Breast epithelium (tissue), 4 donors: Measurements from ENCODE around the gene GPI. TPM values are rescaled to one million over a fixed set of nuclear protein-coding genes. Genes with fewer than 3 reads are reported as not detected.
"Not testable (repeated sequence)": the region's sequence is repeated elsewhere in the genome, so short reads cannot be mapped to it uniquely, and the experiment has no call there.

ENCODE experiments used
- DNase-seq, 2 donors: peaks; one replicate each; pipeline ENCODE4 v3.0.0-alpha.2; 2019; ENCODE audit warnings: low spot score in 2 of 2
- H3K27ac ChIP-seq, 2 donors: fragments of 200-600 bp; sonication (generic) in 1 of 2; one replicate each; pipeline ENCODE4 v1.5.1; 2016 to 2019; ENCODE audit warnings: mild to moderate bottlenecking in 1 of 2
- H3K27me3 ChIP-seq, 2 donors: fragments of 200-600 bp; sonication (generic) in 1 of 2; one replicate each; pipeline versions ENCODE4 v1.5.1 to v1.6.0; 2017 to 2019; ENCODE audit warnings: control low read depth in 1 of 2, mild to moderate bottlenecking in 1 of 2
- H3K36me3 ChIP-seq: fragments of 200-600 bp; one replicate; pipeline ENCODE4 v1.5.1; 2019
- H3K4me1 ChIP-seq, 2 donors: fragments of 200-600 bp; sonication (generic); one replicate each; pipeline ENCODE4 v1.5.1; 2016 to 2019; ENCODE audit warnings: control low read depth in 1 of 2
- H3K4me3 ChIP-seq, 3 donors: fragments of 200-600 bp; sonication (generic); 1 replicate in 2 of 3; 2 replicates in 1 of 3; pipeline ENCODE4 v1.5.1; 2016 to 2019; ENCODE audit warnings: mild to moderate bottlenecking in 3 of 3, moderate library complexity in 2 of 3
- H3K9me3 ChIP-seq, 2 donors: fragments of 200-600 bp; sonication (generic) in 1 of 2; one replicate each; pipeline ENCODE4 v1.5.1; 2016 to 2019; ENCODE audit warnings: control low read depth in 1 of 2
- CTCF ChIP-seq, 3 donors: fragments of 450-650 bp; IDR thresholded peaks; one replicate each; pipeline ENCODE4 v1.5.1; 2016 to 2017; ENCODE audit warnings: antibody characterized with exemption in 3 of 3, mild to moderate bottlenecking in 3 of 3, moderate library complexity in 3 of 3
- POLR2A ChIP-seq: fragments of 450-650 bp; IDR thresholded peaks from one replicate; pipeline ENCODE4 v1.6.1; 2016; ENCODE audit warnings: antibody characterized with exemption, mild to moderate bottlenecking, moderate library complexity
- POLR2AphosphoS5 ChIP-seq, 3 donors: sonication (generic); formaldehyde crosslinking; IDR thresholded peaks; one replicate each; pipeline ENCODE4 v1.6.1; 2017; ENCODE audit warnings: antibody characterized with exemption in 3 of 3
- intact Hi-C: fragments of 100-400 bp; cut with DNase I; formaldehyde crosslinking; loops from one replicate; pipeline ENCODE4 v1.15.1; 2023; ENCODE audit warnings: low total_unique reads
- total RNA-seq, 3 donors: library from RNA; depleted of rRNA; stranded (reverse); fragments of >200 nt; gene quantifications; one replicate each; pipeline ENCODE4 v1.1.0, GENCODE V29; 2016

GPI gene
- total RNA-seq, 3 donors from 2014 or later, result 97.9 to 130 (median 113) TPM

GRCh38 chr19:34368338-34368737 is 3.3 kb downstream of the GPI start:
- no peak overlapping the region for H3K4me3 ChIP-seq
- no peak for TF ChIP-seq POLR2AphosphoS5 (IDR thresholded peaks at IDR 0.05)
- no peak for TF ChIP-seq CTCF (IDR thresholded peaks at IDR 0.05)
- no peak for TF ChIP-seq POLR2A
- no peak overlapping the region for H3K27ac ChIP-seq
- peaks cover 0 to 4% of the 10 kb centered on the region in 2 donors for H3K4me1 ChIP-seq
- no peaks in the 10 kb centered on the region for H3K27me3 ChIP-seq
- intact Hi-C loops, result no loop called here
- DNase-seq, result no peak
- no peaks in the 10 kb centered on the region for H3K9me3 ChIP-seq
- peaks cover 5% of the 10 kb centered on the region for H3K36me3 ChIP-seq

- H3K36me3 ChIP-seq, intact Hi-C loops, DNase-seq, H3K9me3 ChIP-seq, H3K27me3 ChIP-seq, H3K4me1 ChIP-seq, H3K27ac ChIP-seq, H3K4me3 ChIP-seq: not testable (repeated sequence)
Measured at GRCh38 chr19:34369166-34369565, 4.2 kb downstream of the GPI start.

GRCh38 chr19:34370117-34370516 is 5.1 kb downstream of the GPI start:
- H3K36me3 ChIP-seq, result peaks cover 5% of the 10 kb centered on the region
- no peak for DNase-seq
- TF ChIP-seq POLR2AphosphoS5 (IDR thresholded peaks at IDR 0.05) (no peak), POLR2A (no peak), CTCF (IDR thresholded peaks at IDR 0.05) (no peak)

DNA sequence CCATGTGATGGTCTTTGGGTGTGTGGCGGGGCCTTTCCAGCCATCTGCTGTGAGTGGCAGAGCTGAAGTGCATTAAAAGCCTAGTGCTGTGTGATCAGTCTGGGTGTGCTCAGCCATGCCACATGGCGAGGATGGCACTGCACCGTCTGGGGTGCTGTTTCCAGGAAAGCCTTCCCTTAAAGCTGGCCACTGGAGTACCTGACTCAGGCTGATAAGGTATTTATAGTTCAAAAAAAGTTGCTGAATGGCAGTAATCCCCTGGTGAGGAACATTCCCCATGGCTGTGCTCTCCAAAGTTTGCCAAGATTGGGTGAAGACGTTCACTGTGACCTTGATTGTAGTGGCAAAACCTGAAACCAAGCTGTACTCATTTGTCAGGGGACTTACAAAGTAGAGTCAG is 6.0 kb downstream of the GPI start:
- H3K4me1 ChIP-seq, result peaks cover 0 to 4% of the 10 kb centered on the region in 2 donors
- DNase-seq, result no peak
- TF ChIP-seq CTCF (IDR thresholded peaks at IDR 0.05), result no peak
- H3K4me3 ChIP-seq, result no peak overlapping the region
- no peaks in the 10 kb centered on the region for H3K27me3 ChIP-seq
- intact Hi-C loops, result no loop called here
- peaks cover 5% of the 10 kb centered on the region for H3K36me3 ChIP-seq
- no peak overlapping the region for H3K27ac ChIP-seq
- no peaks in the 10 kb centered on the region for H3K9me3 ChIP-seq

More at GRCh38 chr19:34370117-34370516, 5.1 kb downstream of the GPI start:
- Histone ChIP-seq H3K27ac (no peak overlapping the region), H3K9me3 (no peaks in the 10 kb centered on the region), H3K27me3 (no peaks in the 10 kb centered on the region), H3K4me3 (no peak overlapping the region), H3K4me1 (peaks cover 0 to 4% of the 10 kb centered on the region in 2 donors)
- intact Hi-C loops, result no loop called here

GRCh38 chr19:34373601-34374288 is 8.7 kb downstream of the GPI start:
- no peak for TF ChIP-seq POLR2AphosphoS5 (IDR thresholded peaks at IDR 0.05)
- Histone ChIP-seq H3K27ac (no peak overlapping the region), H3K4me1 (no peaks in the 10 kb centered on the region), H3K9me3 (no peaks in the 10 kb centered on the region), H3K36me3 (peaks cover 5% of the 10 kb centered on the region), H3K27me3 (no peaks in the 10 kb centered on the region), H3K4me3 (no peak overlapping the region)
- intact Hi-C loops, result no loop called here
- DNase-seq, result no peak

DNA sequence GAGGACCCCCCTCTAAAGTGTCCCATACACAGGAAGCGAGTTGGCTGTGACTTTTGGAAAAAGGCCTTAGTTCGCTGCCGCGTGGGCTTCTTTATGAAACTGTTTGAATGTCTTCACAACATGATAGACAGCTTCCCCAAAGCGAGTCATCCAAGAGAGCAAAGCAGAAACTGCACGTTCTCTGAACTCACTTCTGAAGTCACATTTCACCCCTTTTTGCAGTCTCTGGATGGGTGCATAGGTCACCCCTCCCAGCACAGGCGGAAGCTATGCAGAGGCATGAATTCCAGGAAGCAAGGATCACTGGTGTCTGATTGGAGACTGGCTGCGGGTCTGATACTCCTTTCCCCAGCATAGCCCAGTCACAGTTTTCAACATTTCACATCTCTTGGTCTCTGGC is 10.6 kb downstream of the GPI start:
- intact Hi-C loops, result no loop called here
- Histone ChIP-seq H3K27me3 (no peaks in the 10 kb centered on the region), H3K36me3 (peaks cover 5% of the 10 kb centered on the region), H3K9me3 (no peaks in the 10 kb centered on the region), H3K4me3 (no peak overlapping the region), H3K4me1 (no peaks in the 10 kb centered on the region), H3K27ac (no peak overlapping the region)
- no peak for TF ChIP-seq POLR2AphosphoS5 (IDR thresholded peaks at IDR 0.05)
- TF ChIP-seq CTCF (IDR thresholded peaks at IDR 0.05), result no peak
- TF ChIP-seq POLR2A, result no peak
- no peak for DNase-seq
